ENCODE data around the gene IL1RAPL2. TPM values are rescaled to one million over a fixed set of nuclear protein-coding genes. Genes with fewer than 3 reads are reported as not detected.

IL1RAPL2 gene
- polyA plus RNA-seq, 3 donors: not detected

DNA sequence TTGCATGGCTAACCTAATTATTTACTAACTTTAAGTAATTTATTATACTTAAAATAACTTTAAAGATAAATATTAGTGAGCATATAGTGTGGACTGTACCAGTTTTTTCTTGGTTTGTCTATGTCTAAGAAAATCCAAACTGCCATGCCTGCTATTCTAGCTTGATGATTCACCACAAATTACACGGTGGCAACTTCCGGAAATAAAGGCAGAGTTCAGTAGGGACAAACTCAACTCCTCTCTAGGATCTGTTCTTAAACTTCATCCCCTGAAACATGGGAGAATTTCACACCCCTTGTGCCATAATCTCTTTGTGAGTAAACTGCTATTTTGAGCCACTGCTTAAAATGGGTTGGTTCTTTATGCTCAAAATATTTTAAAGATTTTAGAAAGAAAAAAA lies 1042.7 kb downstream of the IL1RAPL2 start:
- Mint-ChIP-seq H3K4me3 (no peak overlapping the region), H3K9me3 (peaks cover 0 to 11% (median 0%) of the 10 kb centered on the region in 7 donors), H3K4me1 (no peaks in the 10 kb centered on the region), H3K27ac (no peak overlapping the region), H3K27me3 (ENCODE audit: low read depth in 3 of 3) (peaks cover 0 to 3% (median 0%) of the 10 kb centered on the region in 3 donors), H3K36me3 (no peaks in the 10 kb centered on the region)
- H3K4me2 ChIP-seq (replicated peaks; ENCODE audit: extremely low read depth, low read length, poor library complexity, severe bottlenecking): no peak overlapping the region
- no peaks in the 10 kb centered on the region for H4K20me1 ChIP-seq (ENCODE audit: insufficient read depth, low read length)
- intact Hi-C loops (cut with micrococcal nuclease): no loop called here
- no peak overlapping the region for H2AFZ ChIP-seq (ENCODE audit: insufficient read depth, low read depth, low read length, poor library complexity, severe bottlenecking)
- no peaks in the 10 kb centered on the region for H3K36me3 ChIP-seq (replicated peaks in 1 of 2; ENCODE audit: control insufficient read depth in 1 of 2, insufficient read depth in 2 of 2, low read length in 2 of 2)
- H3K4me1 ChIP-seq (ENCODE audit: control insufficient read depth in 1 of 2, insufficient read depth in 2 of 2, low read length in 2 of 2): no peaks in the 10 kb centered on the region
- no peak for DNase-seq
- H3K27ac ChIP-seq (ENCODE audit: low read depth in 1 of 2, low read length in 2 of 2): no peak overlapping the region
- no peak overlapping the region for H3K4me3 ChIP-seq (replicated peaks in 1 of 3; ENCODE audit: low read depth in 2 of 3, low read length in 3 of 3)
- peaks cover 0 to 13% of the 10 kb centered on the region in 2 donors for H3K9me3 ChIP-seq (replicated peaks in 1 of 2; ENCODE audit: control insufficient read depth in 1 of 2, insufficient read depth in 1 of 2, low read length in 2 of 2)
- no peaks in the 10 kb centered on the region for H3K27me3 ChIP-seq (ENCODE audit: control insufficient read depth in 2 of 2, insufficient read depth in 2 of 2, low read length in 2 of 2)
- TF ChIP-seq, protein P1, sequence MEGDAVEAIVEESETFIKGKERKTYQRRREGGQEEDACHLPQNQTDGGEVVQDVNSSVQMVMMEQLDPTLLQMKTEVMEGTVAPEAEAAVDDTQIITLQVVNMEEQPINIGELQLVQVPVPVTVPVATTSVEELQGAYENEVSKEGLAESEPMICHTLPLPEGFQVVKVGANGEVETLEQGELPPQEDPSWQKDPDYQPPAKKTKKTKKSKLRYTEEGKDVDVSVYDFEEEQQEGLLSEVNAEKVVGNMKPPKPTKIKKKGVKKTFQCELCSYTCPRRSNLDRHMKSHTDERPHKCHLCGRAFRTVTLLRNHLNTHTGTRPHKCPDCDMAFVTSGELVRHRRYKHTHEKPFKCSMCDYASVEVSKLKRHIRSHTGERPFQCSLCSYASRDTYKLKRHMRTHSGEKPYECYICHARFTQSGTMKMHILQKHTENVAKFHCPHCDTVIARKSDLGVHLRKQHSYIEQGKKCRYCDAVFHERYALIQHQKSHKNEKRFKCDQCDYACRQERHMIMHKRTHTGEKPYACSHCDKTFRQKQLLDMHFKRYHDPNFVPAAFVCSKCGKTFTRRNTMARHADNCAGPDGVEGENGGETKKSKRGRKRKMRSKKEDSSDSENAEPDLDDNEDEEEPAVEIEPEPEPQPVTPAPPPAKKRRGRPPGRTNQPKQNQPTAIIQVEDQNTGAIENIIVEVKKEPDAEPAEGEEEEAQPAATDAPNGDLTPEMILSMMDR (IDR thresholded peaks at IDR 0.05): no peak
- H3K9ac ChIP-seq (ENCODE audit: insufficient read depth, low read length, poor library complexity, severe bottlenecking): no peak overlapping the region
- H3K79me2 ChIP-seq (ENCODE audit: insufficient read depth, low read length): no peaks in the 10 kb centered on the region
- 77% methylated on average over 2 of the region's 2 CpGs for WGBS (ENCODE audit: insufficient coverage)

DNA sequence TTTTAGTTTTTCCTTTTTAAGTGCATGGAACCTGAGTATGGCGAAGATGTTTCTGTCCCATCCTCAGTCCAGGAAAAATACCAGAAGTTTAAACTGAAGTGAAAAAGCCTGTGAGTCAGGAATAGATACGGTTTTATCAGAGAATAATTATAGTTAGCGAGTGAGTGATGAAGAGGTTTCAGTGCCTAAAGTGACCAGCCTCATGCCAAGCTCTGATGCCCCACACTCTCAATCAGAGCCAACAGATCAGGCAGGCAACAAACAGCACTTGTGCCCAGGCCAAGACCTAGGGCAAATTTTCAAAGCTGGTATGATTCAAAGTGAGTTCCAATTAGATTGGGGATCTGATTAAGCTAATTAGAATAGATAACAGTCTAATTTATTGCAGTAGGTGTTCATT lies 1043.5 kb downstream of the IL1RAPL2 start:
- Histone ChIP-seq H3K4me2 (replicated peaks; ENCODE audit: extremely low read depth, low read length, poor library complexity, severe bottlenecking) (no peak overlapping the region), H3K4me1 (ENCODE audit: control insufficient read depth in 1 of 2, insufficient read depth in 2 of 2, low read length in 2 of 2) (no peaks in the 10 kb centered on the region), H3K4me3 (replicated peaks in 1 of 3; ENCODE audit: low read depth in 2 of 3, low read length in 3 of 3) (no peak overlapping the region), H3K27ac (ENCODE audit: low read depth in 1 of 2, low read length in 2 of 2) (no peak overlapping the region), H4K20me1 (ENCODE audit: insufficient read depth, low read length) (no peaks in the 10 kb centered on the region), H3K9ac (ENCODE audit: insufficient read depth, low read length, poor library complexity, severe bottlenecking) (no peak overlapping the region), H3K36me3 (replicated peaks in 1 of 2; ENCODE audit: control insufficient read depth in 1 of 2, insufficient read depth in 2 of 2, low read length in 2 of 2) (no peaks in the 10 kb centered on the region), H3K79me2 (ENCODE audit: insufficient read depth, low read length) (no peaks in the 10 kb centered on the region), H3K27me3 (ENCODE audit: control insufficient read depth in 2 of 2, insufficient read depth in 2 of 2, low read length in 2 of 2) (no peaks in the 10 kb centered on the region), H2AFZ (ENCODE audit: insufficient read depth, low read depth, low read length, poor library complexity, severe bottlenecking) (no peak overlapping the region), H3K9me3 (replicated peaks in 1 of 2; ENCODE audit: control insufficient read depth in 1 of 2, insufficient read depth in 1 of 2, low read length in 2 of 2) (peaks cover 0 to 13% of the 10 kb centered on the region in 2 donors)
- no peak overlapping the region for H3K4me3 Mint-ChIP-seq
- no CpG with 5 or more reads among the region's 3 CpGs for WGBS (ENCODE audit: insufficient coverage)
- H3K27me3 Mint-ChIP-seq (ENCODE audit: low read depth in 3 of 3): peaks cover 0 to 3% (median 0%) of the 10 kb centered on the region in 3 donors
- H3K4me1 Mint-ChIP-seq: no peaks in the 10 kb centered on the region
- DNase-seq: no peak
- peaks cover 0 to 11% (median 0%) of the 10 kb centered on the region in 7 donors for H3K9me3 Mint-ChIP-seq
- intact Hi-C loops (cut with micrococcal nuclease): no loop called here
- no peak overlapping the region for H3K27ac Mint-ChIP-seq
- TF ChIP-seq, protein P1 (IDR thresholded peaks at IDR 0.05): no peak
- no peaks in the 10 kb centered on the region for H3K36me3 Mint-ChIP-seq
